Measurements from ENCODE around the gene NT5C3B.
A peak's percentile ranks its signal among the peaks of the same experiment; 100 is the strongest.
"Not testable (repeated sequence)": the region's sequence is repeated elsewhere in the genome, so short reads cannot be mapped to it uniquely, and the experiment has no call there.

Gene NT5C3B

GRCh38 chr17:41784207-41784744 lies 51.8 kb downstream of the NT5C3B start:
- DNase-seq (ENCODE audit: low spot score): no peak

- DNase-seq (ENCODE audit: low spot score): no peak
These were observed 53.9 kb downstream of the NT5C3B start for GRCh38 chr17:41782142-41782541.

GRCh38 chr17:41781404-41782110 lies 54.5 kb downstream of the NT5C3B start:
- no peak for DNase-seq (ENCODE audit: low spot score)

GRCh38 chr17:41779954-41780353 lies 56.1 kb downstream of the NT5C3B start:
- DNase-seq (ENCODE audit: low spot score): no peak

DNA sequence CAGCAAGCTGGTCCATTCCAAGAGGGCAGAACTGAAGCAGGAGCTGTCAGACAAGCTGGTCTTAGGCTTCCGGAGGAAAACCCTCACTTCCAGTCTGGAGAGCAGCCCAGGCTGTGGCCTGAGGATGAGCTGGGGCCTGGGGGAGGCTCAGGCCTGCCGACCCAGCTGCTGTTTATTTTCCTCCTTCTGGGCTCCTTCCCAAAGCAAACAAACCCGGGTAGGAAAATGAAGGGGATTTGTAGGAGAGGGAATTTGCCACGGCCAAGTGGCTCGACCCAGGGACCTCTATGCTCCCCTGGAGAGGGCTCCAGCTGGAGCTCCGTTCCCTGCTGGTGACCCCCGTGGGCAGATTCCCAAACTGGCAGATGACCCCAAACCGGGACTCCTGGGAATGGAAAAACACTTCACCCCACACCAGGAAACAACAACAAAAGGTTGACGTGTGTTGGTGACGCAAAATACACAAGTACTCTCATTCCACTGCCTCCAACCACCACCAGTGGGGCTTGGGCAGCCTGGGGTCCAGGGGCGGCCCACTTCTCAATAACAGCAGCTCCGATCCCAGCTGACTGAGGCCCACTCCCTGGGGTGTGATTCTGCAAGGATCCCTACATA lies 58.4 kb downstream of the NT5C3B start:
- DNase-seq (ENCODE audit: low spot score): peak; percentile 90

DNA sequence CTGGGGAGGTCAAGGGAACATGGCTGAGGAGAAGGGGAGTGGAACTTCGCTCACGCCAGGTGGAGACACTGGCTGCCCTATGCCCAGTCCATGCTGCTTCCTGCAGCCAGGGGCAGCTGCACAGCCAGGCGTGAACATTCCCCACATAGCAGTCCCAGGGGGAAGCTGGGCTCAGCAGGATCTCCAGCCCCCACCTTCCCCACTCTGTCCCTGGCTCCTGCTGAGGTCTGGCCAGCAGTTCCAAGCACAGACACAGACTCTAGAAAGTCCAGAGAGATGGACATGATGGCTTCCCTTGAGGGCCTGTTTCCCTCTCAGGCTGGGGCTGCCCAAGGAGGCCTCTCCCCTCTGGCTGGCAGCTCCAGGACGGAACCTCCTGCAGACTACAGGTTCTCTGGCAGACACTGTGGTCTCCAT lies 58.9 kb downstream of the NT5C3B start:
- peak; percentile 37 for DNase-seq (ENCODE audit: low spot score)

- DNase-seq (ENCODE audit: low spot score): not testable (repeated sequence)
These were observed 59.7 kb downstream of the NT5C3B start for GRCh38 chr17:41776262-41776900.

DNA sequence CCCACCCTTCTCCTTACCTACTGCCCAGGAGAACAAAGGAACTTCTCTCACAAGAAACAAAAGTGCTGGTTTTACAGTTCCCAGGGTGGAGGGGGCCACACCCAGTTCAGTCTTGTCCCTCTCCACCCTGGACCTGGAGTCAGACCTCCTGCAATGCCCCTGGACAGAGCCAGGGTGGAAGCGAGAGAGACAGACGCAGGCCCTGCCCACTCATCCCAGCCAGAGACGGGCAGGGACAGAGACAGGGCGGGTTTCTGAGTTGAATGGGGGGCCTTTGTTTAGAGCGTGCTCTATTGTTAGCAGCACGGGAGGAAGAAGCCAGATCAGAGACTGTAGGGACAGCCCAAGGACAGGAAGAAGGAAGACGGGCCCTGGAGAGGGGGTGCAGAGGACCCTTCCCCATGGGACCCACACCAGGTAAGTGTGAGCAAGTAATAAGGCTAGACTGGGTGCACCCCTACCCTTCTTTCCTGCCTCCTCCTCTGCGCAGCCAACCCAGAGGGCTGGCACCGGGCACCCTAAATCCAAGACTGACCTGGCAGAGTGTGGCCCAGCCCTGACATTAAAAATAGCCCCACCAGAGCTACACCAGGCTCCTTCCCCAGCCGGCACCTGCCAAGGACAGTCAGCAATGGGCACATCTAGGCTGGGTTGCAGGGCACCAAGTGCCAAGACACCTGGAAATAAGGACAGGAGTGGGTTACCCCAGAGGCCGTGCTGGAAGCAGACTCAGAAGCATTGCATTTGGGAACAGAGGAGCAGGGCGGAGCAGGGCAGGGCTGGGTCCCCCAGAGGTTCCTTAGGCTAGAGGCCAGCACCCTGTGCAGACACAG lies 60.4 kb downstream of the NT5C3B start:
- no peak for DNase-seq (ENCODE audit: low spot score)
